NCI-H1930 (cell line): Measurements from ENCODE around the gene ATRNL1.
"Not testable (repeated sequence)": the region's sequence is repeated elsewhere in the genome, so short reads cannot be mapped to it uniquely, and the experiment has no call there.

ENCODE experiments used
- DNase-seq, 2 experiments: peaks; one replicate each; lab custom pipeline; 2025; lab: John Stamatoyannopoulos, UW

Gene ATRNL1

DNA sequence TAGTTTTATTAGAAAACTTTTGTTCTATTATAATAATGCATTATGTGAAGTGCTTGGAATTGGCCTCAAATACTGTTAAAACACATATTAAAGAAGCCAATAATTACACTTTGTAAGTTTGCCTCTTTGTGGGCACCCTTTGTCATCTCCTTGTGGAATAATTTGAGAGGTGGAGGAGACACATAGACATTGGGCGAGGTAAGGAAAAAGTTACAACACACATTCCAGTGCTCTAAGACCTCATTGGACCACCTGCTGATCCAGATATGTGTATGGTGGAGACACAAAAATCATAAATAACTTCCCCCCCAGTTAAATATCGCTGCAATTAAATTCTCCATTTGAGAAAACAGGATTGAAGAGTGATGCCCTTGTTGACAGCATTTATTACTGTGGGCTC is 668.0 kb downstream of the ATRNL1 start:
- no peak for DNase-seq

DNA sequence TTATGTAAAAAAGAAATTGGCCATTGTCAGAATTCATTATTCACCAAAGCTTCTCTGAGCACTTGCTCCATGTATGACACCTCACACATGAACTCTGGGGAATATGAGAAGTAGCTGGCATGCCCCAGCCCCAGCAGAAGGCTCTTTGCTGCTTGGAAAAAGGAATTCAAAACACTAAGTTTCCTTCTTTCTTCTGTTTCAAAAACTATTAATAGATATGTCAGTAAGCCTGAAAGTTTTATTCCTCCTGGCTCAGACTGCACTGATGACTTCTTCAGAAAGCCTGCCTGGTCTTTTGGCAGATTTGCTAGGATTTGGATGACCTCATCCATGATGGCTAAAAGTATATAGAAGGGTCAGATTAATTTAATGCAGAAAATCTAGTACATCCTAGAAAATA is 668.9 kb downstream of the ATRNL1 start:
- DNase-seq: no peak

DNA sequence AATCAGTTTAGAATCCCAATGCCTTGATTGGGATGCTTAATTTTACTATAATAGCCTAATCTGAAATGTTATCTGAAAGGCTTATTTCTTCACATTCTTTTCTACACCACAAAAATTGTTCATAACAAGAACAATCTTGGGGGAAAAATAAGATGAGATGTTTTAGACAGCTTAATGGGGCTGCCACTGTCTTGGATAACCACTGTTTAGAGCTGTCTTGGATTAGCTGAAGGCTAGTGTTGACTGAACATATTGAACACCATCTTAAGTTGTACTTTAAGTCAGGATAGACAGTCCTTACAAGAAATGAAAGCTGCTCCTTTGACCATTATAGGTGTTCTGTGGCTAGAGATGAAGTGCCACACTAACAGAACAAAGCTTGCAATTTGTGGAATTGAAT is 678.6 kb downstream of the ATRNL1 start:
- DNase-seq: no peak

DNA sequence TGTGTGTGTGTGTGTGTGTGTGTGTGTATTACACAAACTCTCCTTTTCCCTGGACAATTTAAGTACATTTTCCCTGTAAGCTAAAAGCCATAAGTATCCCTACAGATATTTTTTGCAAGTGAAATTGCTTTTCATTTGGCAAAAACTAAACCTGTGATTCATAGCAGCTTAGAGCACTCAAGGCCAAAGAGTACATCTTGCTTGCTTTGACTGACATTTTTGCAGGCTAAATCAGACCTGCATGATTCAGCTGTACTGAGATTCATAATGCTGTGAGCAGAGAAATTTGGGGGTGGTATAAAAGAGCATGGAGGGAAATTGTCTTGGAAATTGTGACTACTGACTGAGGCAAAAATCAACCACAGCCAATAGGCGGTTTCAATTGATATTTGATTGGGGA is 679.4 kb downstream of the ATRNL1 start:
- DNase-seq: no peak

DNA sequence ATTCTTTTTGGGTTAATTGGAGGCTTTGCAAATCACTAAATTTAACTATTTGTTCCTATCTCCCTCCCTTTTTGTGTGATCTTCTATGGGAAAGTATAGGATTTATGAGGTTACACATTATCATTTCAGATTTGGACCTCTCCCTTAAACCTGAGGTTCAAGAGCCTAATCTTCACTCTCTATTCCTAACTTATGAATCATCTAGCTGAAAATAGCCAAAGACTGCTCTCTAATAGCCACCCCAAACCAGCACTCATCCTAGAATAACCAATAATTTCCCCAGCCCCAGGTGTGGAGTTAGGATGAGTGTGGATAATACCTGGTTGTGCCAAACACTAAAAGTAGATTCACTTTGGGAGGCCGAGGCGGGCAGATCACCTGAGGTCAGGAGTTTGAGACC is 680.7 kb downstream of the ATRNL1 start:
- no peak for DNase-seq

DNA sequence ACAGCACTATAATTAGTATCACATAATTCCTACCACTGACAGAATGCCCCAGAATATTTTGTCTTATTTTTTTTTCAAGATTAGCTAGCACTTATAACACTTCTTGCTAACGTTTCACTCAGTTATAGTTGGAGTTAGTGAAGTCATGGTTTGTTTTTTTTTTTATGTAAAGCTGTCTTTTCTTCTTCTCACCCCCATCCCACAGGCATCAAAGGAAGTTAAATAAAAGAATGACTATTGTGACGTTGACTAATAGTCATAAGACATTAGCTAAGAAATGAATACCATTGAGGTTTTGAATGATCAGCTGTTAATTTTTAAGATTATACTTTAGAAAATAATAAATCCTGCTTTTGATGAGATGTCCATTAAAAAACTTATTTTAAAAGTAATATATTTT is 681.6 kb downstream of the ATRNL1 start:
- DNase-seq: no peak

DNA sequence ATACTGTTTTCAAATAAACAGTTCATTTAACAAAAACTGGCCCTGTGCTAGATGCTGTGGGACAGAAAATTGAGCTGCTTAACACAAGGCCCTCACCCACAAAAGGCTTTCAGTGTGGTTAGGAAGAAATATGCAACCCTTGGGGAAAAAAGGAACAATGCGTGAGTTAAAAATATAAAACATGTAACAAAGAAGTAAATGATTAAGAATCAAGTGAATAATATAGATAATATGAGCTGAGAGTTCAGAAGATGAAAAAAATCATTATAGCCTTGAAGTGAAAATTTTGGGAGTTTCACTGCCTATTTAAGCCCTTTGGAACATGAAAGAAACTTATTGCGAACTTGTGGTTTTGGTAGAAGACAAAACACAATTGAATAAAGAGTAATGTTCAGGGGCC is 684.5 kb downstream of the ATRNL1 start:
- no peak for DNase-seq

DNA sequence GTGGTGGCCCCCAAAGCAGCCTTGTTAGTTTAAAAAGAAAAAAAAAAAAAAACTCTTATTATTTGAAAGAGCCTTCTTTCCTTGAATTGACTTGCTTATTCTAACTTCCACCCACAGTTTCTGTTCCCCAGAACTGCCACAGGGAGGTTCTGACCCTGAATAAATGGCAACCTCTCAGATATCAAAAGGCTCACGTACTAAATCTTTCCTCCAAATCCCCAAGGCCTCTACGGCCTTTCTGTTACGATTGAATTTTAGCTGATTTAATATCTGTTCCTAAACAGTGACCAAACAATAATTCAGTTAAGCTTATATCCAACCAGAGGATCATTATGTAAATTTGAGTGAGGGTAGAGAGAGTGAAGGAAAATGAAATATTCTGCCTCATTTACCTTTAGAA is 697.1 kb downstream of the ATRNL1 start:
- DNase-seq: no peak

DNA sequence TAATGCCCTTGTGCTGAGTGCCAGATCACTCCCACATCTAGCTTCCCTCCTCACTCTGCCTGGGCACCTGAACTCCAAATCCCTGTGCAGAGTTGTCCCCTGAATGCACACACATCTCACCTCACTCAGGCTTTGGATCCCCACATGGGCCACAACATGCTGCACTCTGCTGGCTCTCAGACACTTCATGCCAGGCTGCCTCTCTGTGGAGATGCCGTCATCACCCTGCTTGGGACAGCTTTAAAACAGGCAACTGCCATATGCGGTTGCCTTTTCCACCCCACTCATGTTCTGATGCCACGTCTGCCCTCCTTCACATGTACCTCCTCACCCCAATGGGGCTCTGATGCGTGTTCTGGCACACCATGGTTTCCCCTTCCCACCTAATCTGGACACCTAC is 702.8 kb downstream of the ATRNL1 start:
- no peak for DNase-seq

DNA sequence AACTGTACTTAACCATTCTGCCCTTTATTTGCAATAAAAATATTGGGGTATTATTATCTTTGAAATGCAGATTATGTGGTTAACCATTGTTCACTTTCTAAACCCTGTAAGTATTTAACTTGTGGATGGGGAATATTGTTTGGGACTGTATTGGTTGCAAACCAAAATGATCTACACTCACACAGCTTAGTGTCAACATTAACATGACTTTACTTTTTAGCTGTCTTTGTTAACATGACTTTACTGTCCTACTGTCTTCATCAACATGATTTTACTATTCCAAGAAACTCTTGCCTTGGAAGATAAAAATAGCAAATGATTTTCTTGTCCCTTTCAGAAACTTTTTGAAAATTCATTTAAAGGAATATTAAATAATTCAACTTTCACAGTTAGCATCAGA is 708.3 kb downstream of the ATRNL1 start:
- no peak for DNase-seq

DNA sequence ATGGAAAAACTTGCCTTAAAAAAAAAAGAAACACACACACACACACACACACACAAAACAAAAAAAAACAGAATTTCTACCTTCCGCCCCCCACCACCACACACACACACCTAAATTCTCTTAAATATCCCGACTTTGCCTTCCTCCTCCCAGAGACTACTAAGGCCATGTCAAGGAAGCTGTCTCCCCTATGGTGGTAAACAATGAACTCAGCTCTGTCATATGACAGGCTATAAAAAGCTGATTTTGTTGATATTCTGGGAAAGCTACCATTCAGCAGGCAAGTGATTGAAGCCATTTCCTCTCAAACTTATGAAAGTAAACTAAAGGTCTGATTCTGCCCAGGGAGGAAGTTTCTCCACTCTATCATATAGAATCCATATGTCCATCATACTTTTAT is 708.8 kb downstream of the ATRNL1 start:
- no peak for DNase-seq

DNA sequence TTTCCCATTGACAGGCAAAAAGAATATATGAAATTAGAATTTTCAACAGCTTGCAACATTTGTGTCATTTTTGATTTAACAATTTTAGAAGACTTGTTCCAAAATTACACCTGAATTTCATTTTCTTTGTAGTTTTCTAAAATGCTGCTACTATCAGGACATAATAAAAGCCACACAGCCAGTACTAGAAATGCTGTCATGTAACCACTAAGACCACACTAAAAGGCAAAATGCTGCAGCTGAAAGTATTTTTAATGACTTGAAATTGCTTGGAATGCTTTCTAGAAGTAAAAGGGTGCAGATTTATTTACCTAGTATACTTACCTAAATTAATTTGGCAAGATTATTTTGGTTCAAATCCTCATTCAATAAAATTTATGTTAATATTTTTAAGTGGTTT is 709.7 kb downstream of the ATRNL1 start:
- DNase-seq: no peak

DNA sequence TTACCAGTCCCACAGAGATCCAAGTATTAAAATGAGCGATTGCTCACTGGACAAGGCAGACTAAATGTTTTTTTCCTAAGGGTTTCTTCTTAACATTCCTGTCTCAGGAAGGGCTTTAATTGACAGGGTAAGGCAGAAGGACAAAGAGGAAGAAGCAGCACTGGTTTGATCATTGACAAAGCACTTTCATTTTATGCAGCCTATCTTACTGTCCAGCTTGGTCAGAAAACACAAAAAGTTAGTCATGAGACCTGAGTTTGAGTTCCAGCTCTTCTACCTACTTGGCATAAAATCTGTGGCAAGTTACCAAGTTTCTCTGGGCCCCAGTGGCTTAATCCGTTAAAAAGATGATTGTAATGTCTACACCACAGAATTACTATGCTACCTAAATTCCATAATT is 721.4 kb downstream of the ATRNL1 start:
- no peak for DNase-seq

DNA sequence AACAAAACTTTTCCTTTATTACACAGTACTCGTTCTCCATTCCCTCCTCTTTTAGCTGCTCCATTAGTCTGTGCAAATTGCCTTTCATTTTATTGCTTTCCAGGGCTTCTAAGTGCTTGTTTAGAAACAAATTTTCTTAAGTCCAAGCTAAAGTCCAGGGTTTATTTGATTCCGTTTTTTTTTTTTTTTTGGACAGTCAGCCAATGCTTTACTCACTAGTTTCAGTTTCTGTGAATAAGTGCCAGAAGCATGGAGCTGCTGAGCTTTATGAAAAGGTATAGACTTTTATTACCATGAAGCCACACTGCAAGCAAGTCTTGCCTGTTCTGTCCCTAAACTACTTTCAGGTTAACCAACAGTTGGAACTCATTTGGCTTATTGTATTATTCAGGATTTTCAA is 724.8 kb downstream of the ATRNL1 start:
- no peak for DNase-seq

DNA sequence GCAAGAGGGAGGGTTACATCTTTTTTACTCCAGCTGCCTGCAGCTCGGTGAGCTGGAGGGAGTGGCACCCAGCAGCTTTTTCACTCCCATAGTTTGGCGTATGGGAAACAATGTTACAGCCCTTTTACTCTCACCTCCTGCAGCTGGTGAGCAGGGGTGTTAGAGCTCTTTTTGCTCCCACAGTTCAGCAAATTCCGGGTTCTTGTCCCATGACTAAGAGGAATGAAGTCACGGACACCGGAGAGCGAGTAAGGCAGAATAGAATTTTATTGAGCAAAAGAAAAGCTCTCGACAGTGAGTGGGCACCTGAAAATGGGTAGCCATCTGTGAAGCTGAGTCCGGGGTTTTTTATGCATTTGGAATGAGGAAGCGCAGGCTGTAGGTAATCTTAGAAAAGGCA is 733.2 kb downstream of the ATRNL1 start:
- no peak for DNase-seq

DNA sequence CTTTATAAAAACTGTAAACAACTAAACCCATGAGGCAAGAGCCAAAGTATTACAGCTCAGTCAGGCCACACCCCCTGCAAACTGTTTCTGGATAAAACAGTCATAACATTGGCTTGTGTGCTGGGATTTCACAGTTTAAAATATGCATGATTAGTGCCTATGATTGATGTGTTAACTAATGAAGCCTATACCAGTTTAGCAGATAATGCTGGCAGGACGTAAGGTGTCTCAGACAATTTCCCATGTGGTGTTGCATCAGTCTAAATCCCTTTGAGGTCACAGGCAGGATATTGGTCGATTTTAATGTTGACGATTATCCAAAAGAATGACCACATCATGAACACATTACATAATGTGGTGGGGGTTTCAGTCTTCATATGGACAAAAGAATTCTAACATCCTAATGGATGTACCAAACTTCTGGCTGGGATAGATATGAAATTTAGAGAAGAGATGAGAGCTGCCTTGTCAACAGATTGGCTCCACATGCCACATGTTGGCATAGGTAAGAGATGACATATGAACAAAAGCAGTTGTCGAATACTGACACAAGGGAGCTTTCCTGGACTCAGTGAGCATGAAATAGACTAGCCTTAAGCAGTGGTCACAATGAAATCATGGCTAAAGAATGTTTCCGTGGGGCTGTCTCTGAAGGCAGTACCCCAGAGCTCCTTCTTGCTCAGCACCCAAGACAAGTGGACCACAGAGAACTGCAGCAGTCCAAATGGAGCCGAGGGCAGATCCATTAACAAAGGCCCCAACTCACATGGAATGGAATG is 734.3 kb downstream of the ATRNL1 start:
- DNase-seq: no peak

DNA sequence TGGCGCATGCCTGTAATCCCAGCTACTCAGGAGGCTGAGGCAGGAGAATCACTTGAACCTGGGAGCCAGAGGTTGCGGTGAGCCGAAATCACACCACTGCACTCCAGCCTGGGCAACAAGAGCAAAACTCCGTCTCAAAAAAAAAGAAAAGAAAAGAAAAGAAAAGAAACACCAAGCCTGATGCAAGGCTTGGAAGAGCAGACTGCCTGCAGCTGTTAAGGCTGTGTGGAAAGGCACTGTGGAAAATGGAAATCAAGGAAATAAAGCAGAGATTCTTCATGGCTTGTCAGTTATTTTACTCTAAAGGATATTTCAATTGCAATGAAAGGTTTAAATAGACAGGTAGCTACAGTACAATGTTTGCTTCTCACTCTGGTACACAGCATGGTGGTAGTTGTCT is 735.0 kb downstream of the ATRNL1 start:
- not testable (repeated sequence) for DNase-seq

DNA sequence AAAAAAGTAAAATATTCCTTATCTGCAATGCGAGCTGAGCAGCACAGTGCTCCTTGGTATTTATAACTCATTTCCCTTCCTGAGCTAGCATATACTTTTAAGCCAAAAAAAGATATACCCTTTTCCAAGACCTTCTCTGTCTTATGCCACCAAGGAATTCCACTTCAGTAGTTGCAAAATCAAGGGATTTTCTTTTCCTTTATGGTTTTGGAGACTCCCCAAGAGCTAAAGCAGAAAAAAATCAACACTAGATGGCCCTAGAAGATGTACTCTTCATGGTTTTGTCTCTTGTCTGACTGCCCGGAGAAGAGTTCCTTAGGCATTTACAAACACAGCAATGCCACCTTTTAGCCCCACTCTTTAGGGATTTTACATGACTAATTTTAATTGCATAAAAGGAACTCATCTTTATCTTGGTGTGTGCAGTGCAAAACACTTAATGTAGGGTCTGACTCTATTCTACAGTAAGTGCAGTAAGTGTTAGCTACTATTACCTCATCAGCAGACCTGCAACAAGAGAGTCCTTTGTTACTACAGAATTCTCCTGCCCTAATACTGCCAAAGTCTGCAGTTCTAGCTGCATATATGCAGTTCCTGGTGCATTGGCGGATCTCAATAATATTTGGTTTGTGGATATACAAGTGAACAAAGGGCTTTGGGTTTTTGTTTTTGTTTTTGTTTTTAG is 736.5 kb downstream of the ATRNL1 start:
- DNase-seq: no peak

DNA sequence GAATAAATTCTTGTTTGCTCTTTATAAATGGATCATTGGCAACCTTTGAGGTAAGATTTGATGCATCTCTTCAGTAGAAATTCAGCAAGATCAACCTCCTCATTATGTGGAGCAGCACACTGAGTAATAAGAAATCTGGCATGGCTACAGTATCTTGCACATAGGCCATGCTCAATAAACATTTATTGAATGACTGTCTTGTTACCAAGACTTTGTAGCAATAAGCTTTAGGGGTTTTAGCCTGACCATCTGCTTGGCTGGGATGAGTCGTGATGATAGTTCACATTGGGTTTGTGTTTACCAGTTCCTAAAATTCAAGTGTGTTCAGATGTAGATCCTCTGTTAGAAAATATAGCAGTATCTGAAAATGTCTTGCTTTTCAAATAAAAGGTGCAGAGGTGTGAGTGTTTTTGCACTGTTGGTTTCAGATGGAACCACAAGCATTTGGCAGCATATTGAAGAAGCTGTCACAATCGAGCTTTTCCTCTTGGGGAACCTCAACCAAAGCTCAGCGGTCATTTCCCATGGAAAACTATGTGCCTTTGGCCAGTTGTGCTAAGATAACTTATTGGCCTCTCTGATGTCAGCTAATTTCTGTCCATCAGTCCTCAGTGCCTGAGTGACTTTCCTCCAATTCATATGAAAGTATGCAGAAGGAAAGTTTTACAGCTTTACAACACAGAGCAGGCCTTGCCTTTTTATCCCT is 737.3 kb downstream of the ATRNL1 start:
- DNase-seq: no peak

DNA sequence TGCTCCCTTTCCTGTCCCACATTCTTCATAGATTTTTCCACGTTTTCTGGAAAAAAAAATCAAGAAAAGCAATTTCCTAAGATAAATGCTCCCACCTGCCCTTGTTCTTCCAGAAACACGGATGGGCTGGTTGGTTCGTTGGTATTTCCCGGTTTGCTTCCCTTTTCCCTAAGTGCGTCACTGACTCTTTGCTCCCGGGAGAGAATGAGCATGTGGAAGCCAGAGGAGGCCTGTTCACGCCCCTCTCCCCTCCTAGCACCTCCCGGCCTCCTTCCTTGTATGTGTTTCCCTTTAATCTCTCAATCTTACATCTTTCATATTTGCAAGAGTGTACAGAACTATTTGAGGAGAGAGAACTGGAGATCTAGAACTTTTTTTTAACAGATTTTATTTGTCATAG is 737.9 kb downstream of the ATRNL1 start:
- no peak for DNase-seq

DNA sequence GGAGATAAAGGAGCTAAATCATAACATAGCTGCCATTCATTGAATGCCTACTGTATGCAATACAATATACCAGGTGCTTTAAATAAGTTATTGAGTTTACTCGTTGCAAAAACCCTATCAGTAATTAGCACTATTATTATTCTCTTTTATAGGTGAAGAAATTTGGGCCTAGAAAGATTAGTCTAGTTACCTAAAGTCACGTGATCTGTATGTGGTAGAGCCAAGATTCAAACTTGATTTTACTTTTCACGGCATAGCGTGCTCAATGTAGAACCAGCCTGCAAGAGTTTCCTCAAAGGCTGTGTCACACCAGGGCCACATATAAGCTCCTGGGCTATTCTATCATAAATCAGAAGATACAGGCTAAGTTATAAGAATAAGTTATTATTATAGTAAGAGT is 740.0 kb downstream of the ATRNL1 start:
- DNase-seq: no peak

DNA sequence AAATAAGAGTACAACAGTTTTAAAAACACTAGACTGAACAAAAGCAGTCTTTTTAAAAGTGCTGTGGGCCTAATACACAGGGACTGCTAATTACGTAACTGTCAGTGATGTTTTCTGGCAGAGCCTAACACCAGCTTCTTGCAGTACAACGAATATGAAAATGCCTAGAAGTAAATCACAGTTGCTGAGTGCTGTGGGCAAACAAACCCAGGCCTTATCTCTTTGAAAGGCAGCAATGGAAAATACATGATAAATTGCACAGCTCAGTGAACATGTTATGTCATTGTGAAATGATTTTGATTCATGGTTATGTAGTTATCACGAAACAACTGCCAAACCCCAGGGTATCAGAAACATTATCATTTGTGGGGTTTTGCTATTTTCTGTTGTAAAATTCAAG is 751.4 kb downstream of the ATRNL1 start:
- DNase-seq: no peak

DNA sequence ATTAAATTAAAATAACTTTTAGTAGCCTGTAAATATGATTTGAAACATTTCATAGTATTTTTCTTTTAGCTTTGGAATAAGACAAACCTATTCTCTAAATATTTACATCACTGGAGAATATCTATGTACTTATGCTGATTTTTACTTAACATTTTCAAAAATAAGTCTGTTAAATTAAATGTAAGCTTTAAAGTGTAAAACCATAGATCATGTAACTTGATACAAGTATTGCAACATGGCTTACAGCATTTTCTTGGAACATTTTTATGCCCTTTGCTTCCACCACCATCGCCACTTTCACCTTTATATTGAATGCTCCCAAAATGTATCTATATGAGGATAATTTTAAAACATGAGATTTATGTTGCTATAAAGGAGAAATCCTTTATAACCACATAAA is 752.8 kb downstream of the ATRNL1 start:
- DNase-seq: no peak
